Activated CD4-positive, alpha-beta T cell treated with anti-CD3 and anti-CD28 coated beads, Interleukin-2, amount 50 U/mL, for 4 hours (primary cell): ENCODE measurements around the gene HNRNPK.
A peak's percentile ranks its signal among the peaks of the same experiment; 100 is the strongest.
"Not testable (repeated sequence)": the region's sequence is repeated elsewhere in the genome, so short reads cannot be mapped to it uniquely, and the experiment has no call there.

ENCODE experiments used
- DNase-seq, 2 experiments: peaks; one replicate each; pipeline ENCODE4 v3.0.0-alpha.2; 2020

Gene HNRNPK

GRCh38 chr9:83976372-83976771, 3.6 kb downstream of the HNRNPK start:
- no peak for DNase-seq

DNA sequence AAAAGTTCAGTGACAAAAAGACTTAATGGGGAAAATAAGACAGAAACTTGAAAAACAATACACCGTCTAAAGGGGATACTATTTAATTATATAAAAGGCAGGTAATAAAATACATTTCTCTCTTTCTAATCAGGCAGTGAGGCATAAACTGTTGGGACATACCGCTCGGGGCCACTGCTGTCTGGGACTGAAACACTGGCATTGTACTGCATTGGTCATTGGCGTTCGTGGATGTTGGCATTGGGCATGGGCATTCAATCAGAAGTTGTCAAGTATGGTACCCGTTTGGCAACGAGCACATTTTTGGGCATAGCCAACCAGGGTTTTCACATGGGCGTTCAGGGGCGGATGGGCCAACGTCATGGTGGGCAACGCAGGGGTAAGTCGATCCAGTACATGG, 4.7 kb downstream of the HNRNPK start:
- no peak for DNase-seq

DNA sequence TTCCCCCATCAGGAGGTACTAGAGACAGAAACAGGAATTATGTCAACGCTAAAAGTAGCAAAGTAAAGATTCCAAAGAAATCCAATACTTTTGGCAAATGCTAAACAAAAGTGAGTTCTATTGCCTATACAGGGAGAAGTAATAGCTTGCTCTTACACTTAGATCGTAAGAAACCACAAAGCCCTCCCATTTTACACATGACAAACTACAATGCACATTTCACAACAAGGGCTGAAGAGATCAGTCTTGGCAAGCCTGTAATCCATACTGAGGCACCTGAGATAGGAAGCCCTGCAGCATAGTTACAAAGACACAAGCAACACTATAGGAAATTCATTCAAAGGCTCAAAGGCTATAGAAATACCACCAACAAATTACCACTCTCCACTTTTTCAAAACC, 7.7 kb downstream of the HNRNPK start:
- no peak for DNase-seq

GRCh38 chr9:83971485-83971884, 8.5 kb downstream of the HNRNPK start:
- DNase-seq: no peak

- DNase-seq: no peak
These were observed 10.4 kb downstream of the HNRNPK start for GRCh38 chr9:83969602-83970001.

- no peak for DNase-seq
These were observed 12.9 kb downstream of the HNRNPK start for GRCh38 chr9:83967073-83967472.

DNA sequence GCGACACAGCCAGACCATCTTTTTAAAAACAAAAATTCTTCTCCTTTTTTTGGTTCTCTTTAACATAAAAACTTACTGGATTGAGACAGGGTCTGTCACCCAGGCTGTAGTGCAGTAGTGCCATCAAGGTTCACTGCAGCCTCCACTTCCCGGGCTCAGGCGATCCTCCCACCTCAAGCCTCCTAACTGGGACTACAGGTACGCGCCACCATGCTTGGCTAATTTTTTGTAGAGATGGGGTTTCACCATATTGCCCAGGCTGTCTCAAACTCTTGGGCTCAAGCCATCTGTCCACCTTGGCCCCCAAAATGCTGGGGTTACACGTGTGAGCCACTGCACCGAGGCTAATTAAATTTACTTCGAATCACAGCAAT, 13.8 kb downstream of the HNRNPK start:
- DNase-seq: no peak

DNA sequence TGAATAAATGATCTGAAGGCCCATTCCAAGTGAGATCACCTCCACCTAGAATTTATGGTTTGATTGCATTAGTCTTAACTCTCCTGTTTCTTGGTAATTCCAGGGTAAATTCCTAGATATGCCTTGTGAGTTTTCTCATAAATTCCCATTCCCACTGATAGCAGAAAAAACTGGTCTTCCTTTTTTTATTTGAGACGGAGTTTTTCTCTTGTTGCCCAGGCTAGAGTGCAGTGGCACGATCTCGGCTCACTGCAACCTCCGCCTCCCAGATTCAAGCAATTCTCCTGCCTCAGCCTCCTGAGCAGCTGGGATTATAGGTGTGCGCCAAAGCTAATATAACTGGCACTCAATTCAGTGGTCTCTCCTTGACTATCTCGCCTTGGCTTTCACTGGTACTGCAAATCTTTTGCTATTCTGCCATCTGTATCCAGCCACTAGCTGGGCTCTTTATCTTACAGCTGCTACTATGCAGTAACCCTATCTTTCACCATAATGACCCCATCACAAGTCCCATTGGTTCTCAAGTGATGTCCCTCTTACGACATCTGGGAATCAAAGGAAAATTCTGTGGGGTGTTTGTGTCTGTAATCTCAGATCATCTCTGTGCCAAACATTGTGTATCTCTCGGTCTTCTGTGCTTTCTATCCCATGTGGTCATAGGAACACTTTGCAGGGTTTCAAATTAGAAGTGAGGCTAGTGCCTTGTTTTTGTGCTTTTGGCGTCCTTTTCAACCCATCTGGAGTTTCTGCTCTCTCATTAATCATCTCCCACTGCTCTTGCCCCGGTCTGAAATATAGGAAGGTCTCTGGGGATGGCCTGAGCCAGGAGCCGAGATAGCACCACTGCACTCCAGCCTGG, 14.4 kb downstream of the HNRNPK start:
- no peak for DNase-seq

GRCh38 chr9:83964973-83965349, 15.1 kb downstream of the HNRNPK start:
- DNase-seq: no peak

DNA sequence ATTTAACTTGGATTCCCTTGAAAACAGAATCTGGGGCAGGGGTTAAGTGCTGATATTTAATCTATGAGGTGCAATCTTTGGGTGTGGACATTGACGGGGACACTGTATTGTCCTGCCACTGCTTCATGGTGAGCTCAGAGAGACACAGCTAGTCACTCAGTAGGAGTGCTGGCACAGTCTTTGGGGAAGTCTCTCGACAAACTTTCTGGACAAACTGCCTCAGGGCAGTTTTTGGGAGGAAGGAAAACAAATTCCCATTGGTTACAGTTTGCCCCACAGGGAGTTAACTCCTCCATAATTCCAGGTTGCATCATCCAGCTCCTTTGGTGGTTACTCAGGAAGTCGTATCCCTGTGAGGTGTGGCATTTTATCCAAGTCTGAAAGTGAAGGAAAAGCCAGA, 17.9 kb downstream of the HNRNPK start:
- no peak for DNase-seq

DNA sequence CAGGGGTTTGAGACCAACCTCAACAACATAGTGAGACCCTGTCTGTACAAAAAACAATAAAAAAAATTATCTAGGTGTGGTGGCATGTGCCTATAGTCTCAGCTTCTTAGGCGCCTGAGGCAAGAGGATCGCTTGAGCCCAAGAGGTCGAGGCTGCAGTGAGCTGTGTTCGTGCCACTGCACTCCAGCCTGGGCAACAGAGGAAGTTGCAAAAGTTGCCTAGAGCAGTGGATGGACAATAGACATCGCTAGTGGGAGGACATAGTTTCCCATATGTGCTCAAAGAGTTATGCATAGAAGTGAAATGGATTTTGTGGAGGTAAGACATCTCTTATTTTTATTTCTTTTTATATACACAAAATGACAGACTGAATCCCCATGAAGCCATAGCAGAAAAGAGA, 19.0 kb downstream of the HNRNPK start:
- no peak for DNase-seq

DNA sequence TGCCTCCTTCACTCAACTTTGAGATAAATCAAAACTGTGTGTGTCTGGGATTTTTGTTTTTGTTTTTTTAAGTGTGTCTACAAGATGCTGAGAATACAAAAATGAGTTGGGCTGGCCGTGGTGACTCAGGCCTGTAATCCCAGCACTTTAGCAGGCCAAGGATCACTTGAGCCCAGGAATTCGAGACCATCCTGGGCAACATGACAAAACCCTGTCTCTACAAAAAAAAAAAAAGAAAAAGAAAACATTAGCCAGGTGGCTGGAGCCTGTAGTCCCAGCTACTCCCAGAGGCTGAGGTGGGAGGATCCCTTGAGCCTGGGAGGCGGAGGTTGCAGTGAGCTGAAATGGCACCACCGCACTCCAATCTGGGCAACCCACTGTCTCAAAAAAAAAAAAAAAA, 21.0 kb downstream of the HNRNPK start:
- DNase-seq: no peak

DNA sequence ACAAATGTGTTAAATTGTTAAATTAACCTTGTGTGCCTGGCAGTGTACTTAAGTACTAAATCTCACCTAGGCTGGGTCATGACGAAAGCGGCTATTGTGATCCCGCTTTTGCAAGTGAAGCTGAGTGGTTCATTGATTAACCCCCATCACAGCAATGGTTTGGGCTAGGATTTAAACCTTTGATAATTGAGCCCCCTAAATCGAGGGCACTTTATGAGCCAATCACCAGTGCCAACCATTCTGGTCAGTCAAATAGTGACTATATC, 22.8 kb downstream of the HNRNPK start:
- no peak for DNase-seq

DNA sequence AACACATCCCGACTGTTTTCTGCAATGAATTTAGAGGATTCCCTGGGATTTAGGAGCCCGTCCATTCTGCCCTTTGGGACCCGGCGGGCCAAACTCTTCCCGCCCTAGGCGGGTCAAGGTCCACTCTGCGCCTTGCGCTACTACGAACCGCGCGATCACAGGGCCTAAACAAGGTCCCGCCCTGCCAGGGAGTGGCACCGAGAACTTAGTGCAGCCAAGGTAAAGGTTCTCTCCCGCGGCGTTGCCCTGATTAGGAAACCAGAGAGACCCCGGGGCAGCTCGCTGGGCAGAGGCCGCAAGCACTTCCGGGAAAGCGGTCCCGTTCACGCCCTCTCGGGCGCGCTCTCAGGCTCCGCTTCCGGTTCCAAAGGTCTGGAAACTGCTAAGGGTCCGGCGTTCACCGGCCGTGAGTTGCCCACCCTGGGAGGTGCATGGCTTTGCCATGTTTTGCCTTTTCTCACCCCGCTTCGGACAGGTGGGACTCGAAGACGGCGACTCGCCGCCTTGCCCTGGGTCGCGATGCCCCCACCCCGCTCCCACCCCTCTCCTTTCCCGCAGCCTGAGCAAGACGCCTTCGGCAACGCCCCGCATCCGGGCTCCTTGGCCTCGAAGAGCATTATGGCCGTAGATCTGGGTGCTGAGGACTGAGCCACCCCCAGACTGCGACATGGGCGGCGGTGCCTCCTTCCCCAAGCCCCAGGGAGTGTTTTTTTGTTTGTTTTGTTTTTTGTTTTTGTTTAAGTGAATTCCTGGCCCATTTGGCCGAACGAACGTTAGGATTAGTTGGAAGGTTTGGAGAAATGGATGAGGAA, 23.4 kb downstream of the HNRNPK start:
- DNase-seq: peak; percentile 17 to 21

GRCh38 chr9:83956086-83956435, 24.0 kb downstream of the HNRNPK start:
- no peak for DNase-seq

DNA sequence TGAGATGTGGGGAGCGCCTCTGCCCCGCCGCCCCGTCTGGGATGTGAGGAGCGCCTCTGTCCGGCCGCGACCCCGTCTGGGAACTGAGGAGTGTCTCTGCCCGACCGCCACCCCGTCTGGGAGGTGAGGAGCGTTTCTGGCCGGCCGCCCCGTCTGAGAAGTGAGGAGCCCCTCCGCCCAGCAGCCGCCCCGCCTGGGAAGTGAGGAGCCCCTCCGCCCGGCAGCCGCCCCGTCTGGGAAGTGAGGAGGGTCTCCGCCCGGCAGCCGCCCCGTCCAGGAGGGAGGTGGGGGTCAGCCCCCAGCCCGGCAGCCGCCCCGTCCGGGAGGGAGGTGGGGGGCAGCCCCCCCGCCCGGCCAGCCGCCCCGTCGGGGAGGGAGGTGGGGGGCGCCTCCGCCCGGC, 31.9 kb downstream of the HNRNPK start:
- not testable (repeated sequence) for DNase-seq

GRCh38 chr9:83940590-83941303, 39.3 kb downstream of the HNRNPK start:
- no peak for DNase-seq

GRCh38 chr9:83937861-83938455, 42.1 kb downstream of the HNRNPK start:
- no peak for DNase-seq

GRCh38 chr9:83936523-83936922, 43.5 kb downstream of the HNRNPK start:
- no peak for DNase-seq

DNA sequence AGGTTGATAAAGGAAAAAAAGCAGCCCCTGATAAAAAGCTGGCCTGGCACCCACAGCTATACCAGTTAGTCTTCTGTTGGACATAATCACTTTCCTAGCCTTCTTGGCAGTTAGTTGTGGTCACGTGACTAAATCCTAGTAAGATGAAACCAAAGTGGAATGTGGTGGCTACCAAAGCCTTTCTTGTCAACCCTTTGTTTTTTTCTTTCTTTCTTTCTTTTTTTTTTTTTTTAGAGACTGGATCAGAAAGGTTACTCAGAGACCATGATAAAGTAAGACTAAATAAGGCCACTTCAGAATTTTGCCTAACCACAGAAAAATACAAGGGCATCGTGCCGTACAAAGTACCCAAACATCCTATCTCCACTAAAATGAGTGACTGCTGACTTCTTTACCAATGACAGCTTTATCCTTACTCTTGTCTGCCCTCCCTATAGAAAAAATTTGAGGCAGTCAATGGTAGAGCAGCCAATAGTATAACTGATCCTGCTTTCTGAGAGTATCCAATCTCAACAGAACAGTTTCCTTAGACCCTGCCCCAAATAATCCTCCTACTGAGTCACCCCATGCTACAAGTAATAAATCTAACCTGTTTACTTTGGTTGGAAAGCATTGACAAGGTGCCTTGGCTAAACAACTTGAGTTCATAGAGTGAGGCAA, 44.6 kb downstream of the HNRNPK start:
- DNase-seq: no peak

DNA sequence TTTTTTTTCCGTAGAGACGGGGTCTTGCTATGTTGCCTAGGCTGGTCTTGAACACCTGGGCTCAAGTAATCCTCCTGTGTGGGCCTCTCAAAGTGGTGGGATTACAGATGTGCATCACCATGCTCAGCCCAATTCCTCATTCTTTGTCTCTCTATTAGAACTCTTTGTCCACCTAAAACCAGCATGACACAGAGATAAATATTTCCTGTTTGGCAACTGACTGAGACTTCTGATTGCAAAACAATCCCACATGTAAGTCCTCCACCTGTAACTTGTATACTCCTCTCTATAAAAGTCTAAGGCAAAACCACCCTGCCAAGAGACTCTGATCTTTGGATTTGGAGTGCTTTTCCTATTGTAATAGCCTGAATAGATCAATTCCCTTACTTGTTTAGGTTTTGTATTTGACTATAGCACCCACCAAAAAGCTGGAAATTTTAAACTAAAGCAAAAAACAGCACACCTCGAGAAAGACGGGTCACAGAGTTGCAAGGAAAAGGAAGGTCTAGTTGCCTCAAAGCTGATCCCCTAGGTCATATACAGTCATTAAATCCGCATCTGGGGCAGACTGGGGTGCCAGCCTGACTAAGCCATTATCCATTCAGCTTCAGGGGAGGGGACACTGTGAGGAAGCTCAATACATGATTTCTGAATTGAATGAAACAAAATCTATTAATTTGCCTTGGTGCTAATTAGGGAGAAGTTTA, 45.3 kb downstream of the HNRNPK start:
- DNase-seq: no peak

DNA sequence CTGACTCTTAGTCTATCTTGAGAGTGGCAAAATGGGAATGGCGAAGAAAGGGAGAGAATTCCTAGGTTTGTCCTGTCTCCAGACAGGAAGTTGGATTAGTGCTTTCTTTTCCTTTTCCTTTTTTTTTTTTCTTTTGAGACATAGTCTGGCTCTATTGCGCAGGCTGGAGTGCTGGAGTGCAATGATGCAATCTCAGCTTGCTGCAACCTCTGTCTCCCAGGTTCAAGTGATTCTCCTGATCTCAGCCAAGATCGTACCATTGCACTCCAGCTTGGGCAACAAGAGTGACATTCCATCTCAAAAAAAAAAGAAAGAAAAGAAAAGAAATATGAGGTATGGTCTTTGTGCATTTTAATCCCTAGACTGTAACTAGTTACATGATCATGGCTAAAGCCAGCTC, 46.2 kb downstream of the HNRNPK start:
- no peak for DNase-seq
